Lung (tissue), 12 donors: Measurements from ENCODE around the gene SLC12A7. TPM values are rescaled to one million over a fixed set of nuclear protein-coding genes. Genes with fewer than 3 reads are reported as not detected.

Experiments used
- ATAC-seq: fragments of 200-7000 bp; cut with Tn5 transposase; one replicate; pipeline ENCODE4 v1.9.1; 2020; ENCODE audit warnings: moderate number of reproducible peaks; ENCODE audit not compliant: insufficient read depth, low FRiP score
- DNase-seq, 3 donors: peaks; one replicate each; pipeline ENCODE4 v3.0.0-alpha.2; 2013 to 2017
- H3K27ac ChIP-seq, 2 donors: one replicate each; pipeline ENCODE4 v1.5.1; 2013; ENCODE audit warnings: mild to moderate bottlenecking in 2 of 2, moderate library complexity in 2 of 2, control low read depth in 1 of 2, inconsistent platforms in 1 of 2, low read depth in 1 of 2, low read length in 1 of 2
- H3K27me3 ChIP-seq, 3 donors: one replicate each; pipeline ENCODE4 v1.5.1; 2013; ENCODE audit warnings: low read length in 2 of 3; ENCODE audit not compliant: control insufficient read depth in 3 of 3, insufficient read depth in 3 of 3
- H3K36me3 ChIP-seq, 4 donors: one replicate each; pipeline ENCODE4 v1.5.1; 2013; ENCODE audit warnings: low read length in 4 of 4, mild to moderate bottlenecking in 1 of 4, moderate library complexity in 1 of 4; ENCODE audit not compliant: control insufficient read depth in 4 of 4, insufficient read depth in 4 of 4
- H3K4me1 ChIP-seq, 5 donors: one replicate each; pipeline ENCODE4 v1.5.1; 2013; ENCODE audit warnings: low read length in 5 of 5, mild to moderate bottlenecking in 2 of 5, moderate library complexity in 1 of 5; ENCODE audit not compliant: control insufficient read depth in 5 of 5, insufficient read depth in 5 of 5
- H3K4me3 ChIP-seq: one replicate; pipeline ENCODE4 v1.5.1; 2013; ENCODE audit warnings: mild to moderate bottlenecking, control low read depth, moderate library complexity
- H3K9ac ChIP-seq, 2 donors: one replicate each; pipeline ENCODE4 v1.5.1; 2013; ENCODE audit warnings: low read length in 2 of 2, control low read depth in 1 of 2; ENCODE audit not compliant: insufficient read depth in 1 of 2
- H3K9me3 ChIP-seq, 4 donors: one replicate each; pipeline ENCODE4 v1.5.1; 2013; ENCODE audit warnings: low read length in 3 of 4, mild to moderate bottlenecking in 1 of 4, moderate library complexity in 1 of 4; ENCODE audit not compliant: control insufficient read depth in 4 of 4, insufficient read depth in 3 of 4
- WGBS, 2 donors: extraction: QIAGEN DNeasy Blood & Tissue Kit; methylation state at CpG; one replicate each; pipeline ENCODE4 v1.1.7; 2013; 5-methylcytosine and 5-hydroxymethylcytosine counted together
- polyA plus RNA-seq, 2 donors: library from polyadenylated mRNA; stranded (reverse); fragments of 200-250 nt; gene quantifications; one replicate each; pipeline ENCODE4 v1.2.1, GENCODE V29; 2013
- total RNA-seq, 2 donors: library from RNA; depleted of rRNA in 1 of 2; stranded (reverse); fragments of >200 nt in 1 of 2; gene quantifications; one replicate each; pipeline ENCODE4 v1.2.1, GENCODE V29; 2014 to 2021
- TF ChIP-seq, protein P1 (sequence below): IDR thresholded peaks from 2 replicates; pipeline ENCODE4 v1.5.1; 2012; ENCODE audit warnings: mild to moderate bottlenecking; ENCODE audit errors: control extremely low read depth, extremely low read depth
- donor health status: control.
- donor health status: control.
- donor health status: Bipolar disorder and iron deficiency.
- donor health status: healthy.
- donor health status: DM: yes; HTN: yes; CAD: no.

SLC12A7 gene
- total and polyA plus RNA-seq, 4 donors: 14.8 to 50.4 (median 39.8) TPM

DNA sequence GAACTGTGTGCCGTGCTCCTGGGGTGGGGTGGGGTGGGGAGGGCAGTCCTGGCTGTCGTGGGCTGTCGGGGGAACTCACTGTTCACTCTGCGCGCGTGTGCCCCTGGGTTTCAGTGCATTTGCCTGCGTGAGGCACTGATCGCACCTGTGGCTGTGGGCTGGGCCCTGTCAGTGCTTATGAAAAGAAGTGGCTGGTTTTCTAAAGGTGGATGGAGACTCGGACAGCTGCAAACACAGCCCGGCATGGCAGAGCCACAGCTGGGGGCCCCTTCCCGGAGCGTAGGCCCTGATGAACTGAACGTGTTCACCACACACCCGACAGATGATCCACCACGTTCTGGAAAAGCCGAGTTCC, 60.5 kb downstream of the SLC12A7 start:
- no peak overlapping the region for H3K4me3 ChIP-seq
- 91 to 92% methylated on average over 16 of the region's 16 CpGs for WGBS, 2 donors
- ATAC-seq (no peak), DNase-seq (no peak)
- H3K9ac ChIP-seq: no peak overlapping the region
- peaks cover 0 to 2% (median 0%) of the 10 kb centered on the region in 4 donors for H3K9me3 ChIP-seq
- H3K27ac ChIP-seq: no peak overlapping the region
- no peaks in the 10 kb centered on the region for H3K27me3 ChIP-seq
- H3K4me1 ChIP-seq: no peaks in the 10 kb centered on the region
- TF ChIP-seq, protein P1, sequence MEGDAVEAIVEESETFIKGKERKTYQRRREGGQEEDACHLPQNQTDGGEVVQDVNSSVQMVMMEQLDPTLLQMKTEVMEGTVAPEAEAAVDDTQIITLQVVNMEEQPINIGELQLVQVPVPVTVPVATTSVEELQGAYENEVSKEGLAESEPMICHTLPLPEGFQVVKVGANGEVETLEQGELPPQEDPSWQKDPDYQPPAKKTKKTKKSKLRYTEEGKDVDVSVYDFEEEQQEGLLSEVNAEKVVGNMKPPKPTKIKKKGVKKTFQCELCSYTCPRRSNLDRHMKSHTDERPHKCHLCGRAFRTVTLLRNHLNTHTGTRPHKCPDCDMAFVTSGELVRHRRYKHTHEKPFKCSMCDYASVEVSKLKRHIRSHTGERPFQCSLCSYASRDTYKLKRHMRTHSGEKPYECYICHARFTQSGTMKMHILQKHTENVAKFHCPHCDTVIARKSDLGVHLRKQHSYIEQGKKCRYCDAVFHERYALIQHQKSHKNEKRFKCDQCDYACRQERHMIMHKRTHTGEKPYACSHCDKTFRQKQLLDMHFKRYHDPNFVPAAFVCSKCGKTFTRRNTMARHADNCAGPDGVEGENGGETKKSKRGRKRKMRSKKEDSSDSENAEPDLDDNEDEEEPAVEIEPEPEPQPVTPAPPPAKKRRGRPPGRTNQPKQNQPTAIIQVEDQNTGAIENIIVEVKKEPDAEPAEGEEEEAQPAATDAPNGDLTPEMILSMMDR: no peak
- peaks cover 0 to 55% (median 13%) of the 10 kb centered on the region in 4 donors for H3K36me3 ChIP-seq

DNA sequence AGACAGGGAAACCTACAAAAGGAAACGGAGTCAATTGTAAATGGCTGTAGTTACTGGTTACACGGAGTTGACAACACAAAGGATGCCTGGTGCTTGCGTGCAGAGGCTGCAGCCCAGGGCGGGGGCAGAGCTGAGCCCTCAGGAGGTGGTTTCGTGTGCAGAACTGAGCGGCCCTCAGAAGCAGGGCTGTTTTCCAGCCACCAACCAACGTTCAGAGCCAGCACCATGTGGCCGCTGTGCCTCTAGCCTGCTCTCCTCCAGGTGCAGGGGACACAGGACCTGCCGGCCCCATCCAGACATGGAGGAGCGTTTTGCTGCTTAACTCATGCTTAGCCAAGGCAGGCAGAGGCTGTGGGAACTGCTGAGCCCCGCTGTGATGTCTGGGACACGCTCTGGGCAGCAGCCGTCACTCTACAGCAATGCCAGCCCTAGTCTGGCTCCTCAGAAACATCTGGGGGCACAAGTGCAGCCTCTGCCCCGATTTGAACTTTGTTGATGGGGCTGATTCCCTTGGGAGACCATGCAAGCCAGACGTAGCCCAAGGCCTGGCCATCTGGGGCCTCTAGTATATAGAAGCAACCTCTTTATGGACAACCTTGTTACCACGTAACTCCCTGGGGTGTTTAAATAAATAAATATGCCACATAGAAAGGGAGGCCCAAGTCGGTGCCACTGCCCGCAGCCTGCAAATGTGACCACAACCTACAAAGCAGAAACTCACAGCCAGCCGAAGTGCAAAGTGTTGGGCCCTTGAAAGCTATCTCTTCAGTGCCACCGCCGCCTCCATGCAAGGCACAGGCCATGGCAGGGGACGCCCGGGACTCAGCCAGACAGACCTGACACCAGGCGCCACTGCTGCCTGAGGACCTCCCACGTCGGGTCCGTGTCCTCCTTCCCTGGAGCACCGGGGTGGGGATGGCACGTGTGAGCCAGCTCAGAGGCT, 61.2 kb downstream of the SLC12A7 start:
- Histone ChIP-seq H3K9me3 (peaks cover 0 to 2% (median 0%) of the 10 kb centered on the region in 4 donors), H3K4me3 (no peak overlapping the region), H3K27me3 (no peaks in the 10 kb centered on the region), H3K27ac (no peak overlapping the region), H3K36me3 (peaks cover 0 to 49% (median 13%) of the 10 kb centered on the region in 4 donors), H3K4me1 (no peaks in the 10 kb centered on the region), H3K9ac (no peak overlapping the region)
- 86 to 92% methylated on average over 27 to 29 of the region's 29 CpGs for WGBS, 2 donors
- ATAC-seq (no peak), DNase-seq (no peak)
- TF ChIP-seq, protein P1: no peak

DNA sequence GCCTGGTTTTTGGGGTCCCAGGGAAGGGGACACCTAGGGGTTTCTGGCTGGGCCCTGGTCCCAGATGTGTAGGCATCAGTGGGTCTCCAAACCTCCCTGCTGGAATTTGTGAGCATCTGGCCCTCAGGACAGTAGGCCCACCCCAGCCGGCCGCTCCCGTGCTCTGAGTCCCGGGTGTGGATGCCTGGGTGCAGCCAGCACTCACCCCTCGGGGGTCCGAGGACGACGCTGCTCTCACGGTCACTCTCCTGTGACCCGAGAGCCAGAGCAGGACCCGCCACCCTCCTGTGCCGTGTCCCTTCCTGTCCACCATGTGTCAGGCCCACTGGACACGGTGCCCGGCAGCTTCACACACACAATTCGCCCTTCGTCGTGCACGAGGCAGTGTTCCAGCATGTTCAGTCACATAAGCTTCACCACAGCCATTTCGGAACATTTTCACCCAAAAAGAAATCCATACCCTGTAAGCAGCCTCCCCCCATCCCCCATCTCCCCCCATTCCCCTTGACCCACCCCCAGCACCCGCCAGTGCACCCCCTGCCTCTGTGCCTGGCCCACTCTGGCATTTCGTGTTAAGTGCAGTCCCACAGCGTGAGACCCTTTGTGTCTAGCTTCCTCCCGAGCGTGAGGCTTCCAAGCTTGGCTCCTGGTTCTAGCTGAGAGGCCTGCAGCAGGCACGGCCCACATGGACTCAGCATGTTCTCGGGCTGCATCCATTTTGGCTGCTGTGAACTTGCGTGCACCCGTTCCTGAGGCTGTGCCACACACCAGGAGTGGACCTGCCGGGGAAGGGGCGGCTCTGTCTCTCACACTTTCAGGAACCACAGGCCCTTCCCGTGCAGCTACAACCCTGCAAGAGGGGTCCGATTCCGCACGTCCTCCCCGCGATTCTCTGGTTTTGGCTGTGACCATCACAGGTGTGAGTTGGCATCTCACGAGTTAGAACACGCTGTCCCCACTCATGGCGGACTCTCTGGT, 62.7 kb downstream of the SLC12A7 start:
- no peak for DNase-seq
- H3K9me3 ChIP-seq: peaks cover 0 to 5% (median 0%) of the 10 kb centered on the region in 4 donors
- no peaks in the 10 kb centered on the region for H3K4me1 ChIP-seq
- 85 to 90% methylated on average over 39 of the region's 39 CpGs for WGBS, 2 donors
- TF ChIP-seq, protein P1: no peak
- no peaks in the 10 kb centered on the region for H3K27me3 ChIP-seq
- H3K36me3 ChIP-seq: peaks cover 0 to 37% (median 8%) of the 10 kb centered on the region in 4 donors
- H3K27ac ChIP-seq: no peak overlapping the region
- no peak overlapping the region for H3K9ac ChIP-seq
- no peak for ATAC-seq
- no peak overlapping the region for H3K4me3 ChIP-seq
